HepG2 (cell line): ENCODE measurements around the gene PHF3. TPM values are rescaled to one million over a fixed set of nuclear protein-coding genes. Genes with fewer than 3 reads are reported as not detected.
A peak's percentile ranks its signal among the peaks of the same experiment; 100 is the strongest.

Source experiments
- ATAC-seq: fragments of 200-7000 bp; cut with Tn5 transposase; 3 replicates; pipeline ENCODE4 v1.9.1; 2020; ENCODE audit warnings: mild to moderate bottlenecking, moderate library complexity
- BruUV-seq: library from RNA; stranded (reverse); fragments of 400-500 nt; replicated peaks from 2 replicates; lab custom pipeline; 2021; lab: Mats Ljungman, UMichigan
- CTCF ChIA-PET: fragments of 300-600 bp; formaldehyde crosslinking; extraction: SDS; loops from one replicate; lab custom pipeline; 2021; ENCODE audit warnings: low total read pairs, inconsistent platforms, low intra/inter-chr PET ratio; lab: Yijun Ruan, JAX
- POLR2A ChIA-PET: fragments of 350-600 bp; sonication (Branson Sonifier 250); formaldehyde crosslinking; loops from one replicate; lab custom pipeline; 2020; ENCODE audit warnings: antibody characterized with exemption, inconsistent platforms; lab: Yijun Ruan, JAX
- DNase-seq: peaks from one replicate; pipeline ENCODE4 v3.0.0-alpha.2; 2015; ENCODE audit warnings: low spot score
- FAIRE-seq: peaks from 3 replicates; lab custom pipeline; 2011; peaks lifted over from hg19 to GRCh38; lab: Jason Lieb, UNC
- H2AFZ ChIP-seq: one replicate; pipeline ENCODE4 v1.6.1; 2011; ENCODE audit warnings: low read length, inconsistent platforms
- H3K27ac ChIP-seq: fragments of 300-600 bp; 3 replicates; pipeline ENCODE4 v1.8.0; 2011; ENCODE audit warnings: mixed run types, mild to moderate bottlenecking, mixed read lengths, low read length, inconsistent platforms; ENCODE audit not compliant: insufficient read depth; ENCODE audit errors: extremely low read length
- H3K27me3 ChIP-seq, 2 experiments: fragments of 200-600 bp in 1 of 2; 2 replicates in 1 of 2; 3 replicates in 1 of 2; pipeline versions ENCODE4 v1.6.0 to v1.8.0; 2011; ENCODE audit warnings: low read length in 2 of 2, mild to moderate bottlenecking in 2 of 2, moderate library complexity in 2 of 2, inconsistent platforms in 1 of 2; ENCODE audit not compliant: insufficient read depth in 2 of 2, control insufficient read depth in 1 of 2
- H3K36me3 ChIP-seq, 2 experiments: fragments of 200-600 bp in 1 of 2; replicated peaks in 1 of 2; 2 replicates in 1 of 2; 3 replicates in 1 of 2; pipeline versions ENCODE4 v1.5.1 to v1.8.0; 2011; ENCODE audit warnings: low read length in 2 of 2, inconsistent platforms in 1 of 2; ENCODE audit not compliant: insufficient read depth in 2 of 2, control insufficient read depth in 1 of 2
- H3K4me1 ChIP-seq: 2 replicates; pipeline ENCODE4 v1.5.1; 2012; ENCODE audit warnings: low read length, inconsistent platforms; ENCODE audit not compliant: insufficient read depth
- H3K4me2 ChIP-seq: 2 replicates; pipeline ENCODE4 v1.6.0; 2011; ENCODE audit warnings: low read depth, low read length, inconsistent platforms
- H3K4me3 ChIP-seq, 3 experiments: fragments of 200-600 bp in 1 of 3; sonication (generic), shearing (Covaris generic) in 1 of 3; replicated peaks in 1 of 3; 2 replicates each; pipeline ENCODE4 v1.5.1; 2011 to 2016; ENCODE audit warnings: low read length in 3 of 3, inconsistent platforms in 2 of 3, low read depth in 2 of 3, mild to moderate bottlenecking in 2 of 3, control low read depth in 1 of 3, mixed read lengths in 1 of 3; ENCODE audit not compliant: insufficient read depth in 1 of 3
- H3K79me2 ChIP-seq: one replicate; pipeline ENCODE4 v1.6.1; 2011; ENCODE audit warnings: low read length, inconsistent platforms; ENCODE audit not compliant: insufficient read depth
- H3K9ac ChIP-seq: 2 replicates; pipeline ENCODE4 v1.6.0; 2011; ENCODE audit warnings: mild to moderate bottlenecking, low read depth, low read length, inconsistent platforms; ENCODE audit not compliant: insufficient read depth
- H3K9me3 ChIP-seq: 2 replicates; pipeline ENCODE4 v1.5.1; 2012; ENCODE audit warnings: mild to moderate bottlenecking, low read length
- H4K20me1 ChIP-seq: 2 replicates; pipeline ENCODE4 v1.6.0; 2011; ENCODE audit warnings: inconsistent platforms, mild to moderate bottlenecking, low read length, moderate library complexity; ENCODE audit not compliant: insufficient read depth
- FOXA1 ChIP-seq, 2 experiments: fragments of 450-650 bp in 1 of 2; sonication (generic) in 1 of 2; formaldehyde crosslinking in 1 of 2; IDR thresholded peaks; 2 replicates each; pipeline versions ENCODE4 v1.4.0 to v1.6.1; 2016 to 2020; ENCODE audit warnings: missing genetic modification reagents in 1 of 2
- FOXK1 ChIP-seq: sonication (generic); formaldehyde crosslinking; IDR thresholded peaks from 2 replicates; pipeline ENCODE4 v1.4.0; 2020; ENCODE audit warnings: low read depth, missing genetic modification reagents, borderline replicate concordance
- HDAC6 ChIP-seq: fragments of 200-600 bp; sonication (generic); IDR thresholded peaks from 2 replicates; pipeline ENCODE4 v1.7.0; 2017; ENCODE audit warnings: mild to moderate bottlenecking, antibody characterized with exemption, low read length, low read depth
- IKZF1 ChIP-seq: fragments of 450-650 bp; IDR thresholded peaks from 2 replicates; pipeline ENCODE4 v1.7.1; 2016
- MZF1 ChIP-seq: sonication (generic); formaldehyde crosslinking; IDR thresholded peaks from 2 replicates; pipeline ENCODE4 v1.8.1; 2023; ENCODE audit warnings: mild to moderate bottlenecking, missing genetic modification reagents, borderline replicate concordance
- SIN3B ChIP-seq: fragments of 150-350 bp; IDR thresholded peaks from 2 replicates; pipeline ENCODE4 v1.6.1; 2014; ENCODE audit warnings: low read length
- SRY ChIP-seq: sonication (generic); formaldehyde crosslinking; IDR thresholded peaks from 2 replicates; pipeline ENCODE4 v1.8.0; 2022; ENCODE audit warnings: mild to moderate bottlenecking, missing genetic modification reagents
- ZNF12 ChIP-seq: sonication (generic); formaldehyde crosslinking; IDR thresholded peaks from 2 replicates; pipeline ENCODE4 v1.5.0; 2020; ENCODE audit warnings: missing genetic modification reagents
- ZNF20 ChIP-seq: sonication (generic); formaldehyde crosslinking; IDR thresholded peaks from 2 replicates; pipeline ENCODE4 v1.4.0; 2020; ENCODE audit warnings: mild to moderate bottlenecking, moderate library complexity, missing genetic modification reagents
- ZNF230 ChIP-seq: sonication (generic); formaldehyde crosslinking; IDR thresholded peaks from 2 replicates; pipeline ENCODE4 v1.4.0; 2020; ENCODE audit warnings: mild to moderate bottlenecking, missing genetic modification reagents
- ZNF552 ChIP-seq: sonication (generic); formaldehyde crosslinking; IDR thresholded peaks from 2 replicates; pipeline ENCODE4 v1.9.0; 2022; ENCODE audit warnings: missing genetic modification reagents, mild to moderate bottlenecking, borderline replicate concordance
- ZNF563 ChIP-seq: sonication (generic); formaldehyde crosslinking; IDR thresholded peaks from 2 replicates; pipeline ENCODE4 v1.8.0; 2022; ENCODE audit warnings: mild to moderate bottlenecking, moderate library complexity, missing genetic modification reagents
- ZNF83 ChIP-seq: sonication (generic); formaldehyde crosslinking; IDR thresholded peaks from 2 replicates; pipeline ENCODE4 v1.4.0; 2020; ENCODE audit warnings: missing genetic modification reagents, mild to moderate bottlenecking, borderline replicate concordance
- ZUFSP ChIP-seq: sonication (generic); formaldehyde crosslinking; IDR thresholded peaks from 2 replicates; pipeline ENCODE4 v1.9.0; 2021; ENCODE audit warnings: missing genetic modification reagents, mild to moderate bottlenecking, borderline replicate concordance
- ZZZ3 ChIP-seq: sonication (generic); formaldehyde crosslinking; IDR thresholded peaks from 2 replicates; pipeline ENCODE4 v1.4.0; 2020; ENCODE audit warnings: missing genetic modification reagents, mild to moderate bottlenecking, borderline replicate concordance
- WGBS: methylation state at CpG from one replicate; pipeline ENCODE4 v1.1.6; 2017; ENCODE audit warnings: low lambda C conversion rate; 5-methylcytosine and 5-hydroxymethylcytosine counted together
- in situ Hi-C: cut with HindIII; loops from 2 replicates; pipeline ENCODE4 v1.10.0; 2017; ENCODE audit warnings: low pct_unique_long_range_greater_than_20kb; ENCODE audit not compliant: extremely low pct_ligation_motif_present
- intact Hi-C: fragments of 100-400 bp; cut with micrococcal nuclease; formaldehyde crosslinking; loops from one replicate; pipeline ENCODE4 v1.10.0; 2022; ENCODE audit not compliant: unreplicated experiment
- polyA plus RNA-seq, 8 experiments: library from polyadenylated mRNA; depleted of rRNA in 3 of 8; stranded (reverse) in 7 of 8; unstranded in 1 of 8; fragments of >200 nt; fragmentation: Illumina TruSeq in 4 of 8; extraction: Trizol in 4 of 8; gene quantifications; 2 replicates each; pipeline versions ENCODE4 v1.2.1 to v1.2.3, GENCODE V29; 2011 to 2016; ENCODE audit warnings: low read depth in 4 of 8, missing spikeins in 1 of 8, mixed read lengths in 1 of 8; ENCODE audit not compliant: insufficient read depth in 1 of 8
- total RNA-seq, 5 experiments: library from RNA; depleted of rRNA; stranded (reverse); fragments of >200 nt; fragmentation: Illumina TruSeq; extraction: Trizol; gene quantifications; 2 replicates each; pipeline ENCODE4 v1.2.3, GENCODE V29; 2016; ENCODE audit warnings: low read depth in 1 of 5
- TF ChIP-seq, protein P1 (sequence below): sonication (generic); formaldehyde crosslinking; IDR thresholded peaks from 2 replicates; pipeline ENCODE4 v1.4.0; 2020; ENCODE audit warnings: mild to moderate bottlenecking, missing genetic modification reagents
- TF ChIP-seq, protein P2 (sequence below): sonication (generic); formaldehyde crosslinking; IDR thresholded peaks from 2 replicates; pipeline ENCODE4 v1.4.0; 2020; ENCODE audit warnings: missing genetic modification reagents
- TF ChIP-seq, protein P3 (sequence below): sonication (generic); formaldehyde crosslinking; IDR thresholded peaks from 2 replicates; pipeline ENCODE4 v1.5.0; 2020; ENCODE audit warnings: missing genetic modification reagents

Gene PHF3
- total and polyA plus RNA-seq, 2 of the 13 experiments (the other 11 are each of a cell fraction or from before 2014, with no cell fraction given), result 19.8 to 70.4 TPM

GRCh38 chr6:63634630-63635029 is 972 bp upstream of the PHF3 start (continued):
- TF ChIP-seq ZUFSP (CRISPR knock-in tag), result no peak
- no peak for TF ChIP-seq MZF1 (CRISPR knock-in tag)
- TF ChIP-seq FOXA1 (IDR thresholded peaks at IDR 0.05), result no peak
- TF ChIP-seq FOXA1 (CRISPR knock-in tag; IDR thresholded peaks at IDR 0.05), result peak; percentile 33
- TF ChIP-seq IKZF1, result no peak
- no peak for TF ChIP-seq ZNF12 (CRISPR knock-in tag)
- no peak for TF ChIP-seq ZNF563 (CRISPR knock-in tag)

- POLR2A ChIA-PET, result interaction anchor here (0.6 to 2.6 kb wide), 25 partner anchors 8 to 288 kb away, joined by 3 to 14 read pairs (median 4); no protein-coding TSS in a partner anchor
- peak overlapping the region; percentile 81 for H2AFZ ChIP-seq
- in situ Hi-C loops, result no loop called here
- TF ChIP-seq ZNF552 (CRISPR knock-in tag) (no peak), ZZZ3 (CRISPR knock-in tag) (peak; percentile 16; the same call in 1 of the 2 replicates), SIN3B (0 out of 2 replicates have a peak, but pooled peaks have one; percentile 6), ZNF20 (CRISPR knock-in tag) (no peak), SRY (no peak), HDAC6 (no peak), FOXK1 (no peak), ZNF230 (CRISPR knock-in tag) (no peak), ZNF83 (CRISPR knock-in tag) (no peak)
- TF ChIP-seq, protein P1, sequence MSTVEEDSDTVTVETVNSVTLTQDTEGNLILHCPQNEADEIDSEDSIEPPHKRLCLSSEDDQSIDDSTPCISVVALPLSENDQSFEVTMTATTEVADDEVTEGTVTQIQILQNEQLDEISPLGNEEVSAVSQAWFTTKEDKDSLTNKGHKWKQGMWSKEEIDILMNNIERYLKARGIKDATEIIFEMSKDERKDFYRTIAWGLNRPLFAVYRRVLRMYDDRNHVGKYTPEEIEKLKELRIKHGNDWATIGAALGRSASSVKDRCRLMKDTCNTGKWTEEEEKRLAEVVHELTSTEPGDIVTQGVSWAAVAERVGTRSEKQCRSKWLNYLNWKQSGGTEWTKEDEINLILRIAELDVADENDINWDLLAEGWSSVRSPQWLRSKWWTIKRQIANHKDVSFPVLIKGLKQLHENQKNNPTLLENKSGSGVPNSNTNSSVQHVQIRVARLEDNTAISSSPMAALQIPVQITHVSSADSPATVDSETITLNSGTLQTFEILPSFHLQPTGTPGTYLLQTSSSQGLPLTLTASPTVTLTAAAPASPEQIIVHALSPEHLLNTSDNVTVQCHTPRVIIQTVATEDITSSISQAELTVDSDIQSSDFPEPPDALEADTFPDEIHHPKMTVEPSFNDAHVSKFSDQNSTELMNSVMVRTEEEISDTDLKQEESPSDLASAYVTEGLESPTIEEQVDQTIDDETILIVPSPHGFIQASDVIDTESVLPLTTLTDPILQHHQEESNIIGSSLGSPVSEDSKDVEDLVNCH (CRISPR knock-in tag), result 0 out of 2 replicates have a peak, but pooled peaks have one; percentile 8
- TF ChIP-seq, protein P2, sequence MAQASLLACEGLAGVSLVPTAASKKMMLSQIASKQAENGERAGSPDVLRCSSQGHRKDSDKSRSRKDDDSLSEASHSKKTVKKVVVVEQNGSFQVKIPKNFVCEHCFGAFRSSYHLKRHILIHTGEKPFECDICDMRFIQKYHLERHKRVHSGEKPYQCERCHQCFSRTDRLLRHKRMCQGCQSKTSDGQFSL (CRISPR knock-in tag), result no peak
- TF ChIP-seq, protein P3, sequence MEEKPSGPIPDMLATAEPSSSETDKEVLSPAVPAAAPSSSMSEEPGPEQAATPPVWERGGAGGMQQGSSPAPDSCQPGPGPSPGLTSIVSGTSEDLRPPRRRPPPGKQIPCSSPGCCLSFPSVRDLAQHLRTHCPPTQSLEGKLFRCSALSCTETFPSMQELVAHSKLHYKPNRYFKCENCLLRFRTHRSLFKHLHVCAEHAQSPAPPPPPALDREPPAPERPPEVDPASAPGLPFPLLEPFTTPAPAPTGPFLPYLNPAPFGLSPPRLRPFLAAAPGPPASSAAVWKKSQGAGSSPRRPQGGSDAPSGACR, result no peak
These were observed 401 bp upstream of the PHF3 start for GRCh38 chr6:63635215-63635587.

More at GRCh38 chr6:63635215-63635587, 401 bp upstream of the PHF3 start:
- H3K9me3 ChIP-seq, result no peaks in the 10 kb centered on the region
- H3K4me3 ChIP-seq, result peak overlapping the region; percentile 62 to 96 (median 93)
- peak overlapping the region; percentile 96 for H3K27ac ChIP-seq
- intact Hi-C loops, result loop anchor here (5.0 kb wide), 1 partner anchor 42 kb away; no protein-coding TSS in a partner anchor
- H3K27me3 ChIP-seq, result no peaks in the 10 kb centered on the region; a peak in 2 of 5 replicates
- peak overlapping the region; percentile 99 for H3K4me2 ChIP-seq
- H3K9ac ChIP-seq, result peak overlapping the region; percentile 97
- peaks cover 43% of the 10 kb centered on the region for H3K79me2 ChIP-seq
- no TSS peak for BruUV-seq
- H4K20me1 ChIP-seq, result peaks cover 35% of the 10 kb centered on the region
- H3K4me1 ChIP-seq, result peaks cover 44% of the 10 kb centered on the region
- CTCF ChIA-PET, result no interaction called here
- DNase-seq (no peak), ATAC-seq (peak; percentile 28), FAIRE-seq (no peak)
- no peaks in the 10 kb centered on the region for H3K36me3 ChIP-seq
- 2% methylated on average over 5 of the region's 5 CpGs for WGBS
